HepG2 (cell line): ENCODE data around the gene SPG7. TPM values are rescaled to one million over a fixed set of nuclear protein-coding genes. Genes with fewer than 3 reads are reported as not detected.

Source experiments
- EP300 ChIP-seq, 3 experiments: sonication (generic) in 1 of 3; formaldehyde crosslinking in 1 of 3; IDR thresholded peaks; 2 replicates each; pipeline versions ENCODE4 v1.5.1 to v1.6.1; 2011 to 2020; ENCODE audit warnings: low read depth in 2 of 3, low read length in 2 of 3, borderline replicate concordance in 1 of 3, improper control_type of control experiment in 1 of 3, mild to moderate bottlenecking in 1 of 3, missing genetic modification reagents in 1 of 3, moderate library complexity in 1 of 3
- HMG20B ChIP-seq: conservative IDR thresholded peaks from 2 replicates; pipeline ENCODE4 v1.6.1; 2016; ENCODE audit warnings: missing genetic modification reagents, missing compliant biosample characterization
- IRX3 ChIP-seq: sonication (generic); formaldehyde crosslinking; IDR thresholded peaks from 2 replicates; pipeline ENCODE4 v1.8.1; 2023; ENCODE audit warnings: mild to moderate bottlenecking, low read depth, missing genetic modification reagents, borderline replicate concordance
- KLF15 ChIP-seq: sonication (generic); formaldehyde crosslinking; IDR thresholded peaks from 2 replicates; pipeline ENCODE4 v1.8.1; 2023; ENCODE audit warnings: borderline replicate concordance, mild to moderate bottlenecking, inconsistent platforms, missing genetic modification reagents, mixed read lengths
- SCMH1 ChIP-seq: sonication (generic); formaldehyde crosslinking; IDR thresholded peaks from 2 replicates; pipeline ENCODE4 v1.9.0; 2021; ENCODE audit warnings: missing genetic modification reagents, mild to moderate bottlenecking, borderline replicate concordance
- SIN3A ChIP-seq: IDR thresholded peaks from 2 replicates; pipeline ENCODE4 v1.6.1; 2011; ENCODE audit warnings: low read depth, mild to moderate bottlenecking, control low read depth, low read length, borderline replicate concordance
- SP4 ChIP-seq: sonication (generic); formaldehyde crosslinking; IDR thresholded peaks from 2 replicates; pipeline ENCODE4 v1.8.1; 2023; ENCODE audit warnings: mild to moderate bottlenecking, missing genetic modification reagents
- XBP1 ChIP-seq: sonication (generic); formaldehyde crosslinking; IDR thresholded peaks from 2 replicates; pipeline ENCODE4 v1.5.0; 2020; ENCODE audit warnings: missing genetic modification reagents
- ZBTB20 ChIP-seq: sonication (generic); formaldehyde crosslinking; IDR thresholded peaks from 2 replicates; pipeline ENCODE4 v1.8.1; 2023; ENCODE audit warnings: missing genetic modification reagents, low read depth, mild to moderate bottlenecking, borderline replicate concordance
- ZNF264 ChIP-seq: sonication (generic); formaldehyde crosslinking; IDR thresholded peaks from 2 replicates; pipeline ENCODE4 v1.4.0; 2020; ENCODE audit warnings: missing genetic modification reagents
- ZNF331 ChIP-seq: sonication (generic); formaldehyde crosslinking; IDR thresholded peaks from 2 replicates; pipeline ENCODE4 v1.4.0; 2020; ENCODE audit warnings: missing genetic modification reagents
- ZNF564 ChIP-seq: sonication (generic); formaldehyde crosslinking; IDR thresholded peaks from 2 replicates; pipeline ENCODE4 v1.8.1; 2023; ENCODE audit warnings: mild to moderate bottlenecking, missing genetic modification reagents
- polyA plus RNA-seq, 8 experiments: library from polyadenylated mRNA; depleted of rRNA in 3 of 8; stranded (reverse) in 7 of 8; unstranded in 1 of 8; fragments of >200 nt; fragmentation: Illumina TruSeq in 4 of 8; extraction: Trizol in 4 of 8; gene quantifications; 2 replicates each; pipeline versions ENCODE4 v1.2.1 to v1.2.3, GENCODE V29; 2011 to 2016; ENCODE audit warnings: low read depth in 4 of 8, missing spikeins in 1 of 8, mixed read lengths in 1 of 8; ENCODE audit not compliant: insufficient read depth in 1 of 8
- total RNA-seq, 5 experiments: library from RNA; depleted of rRNA; stranded (reverse); fragments of >200 nt; fragmentation: Illumina TruSeq; extraction: Trizol; gene quantifications; 2 replicates each; pipeline ENCODE4 v1.2.3, GENCODE V29; 2016; ENCODE audit warnings: low read depth in 1 of 5
- TF ChIP-seq, protein P1 (sequence below): sonication (generic); formaldehyde crosslinking; IDR thresholded peaks from 2 replicates; pipeline ENCODE4 v1.4.0; 2020; ENCODE audit warnings: missing genetic modification reagents
- TF ChIP-seq, protein P2 (sequence below): sonication (generic); formaldehyde crosslinking; IDR thresholded peaks from 2 replicates; pipeline ENCODE4 v1.5.1; 2020; ENCODE audit warnings: missing genetic modification reagents, mild to moderate bottlenecking, borderline replicate concordance
- TF ChIP-seq, protein P3 (sequence below): sonication (generic); formaldehyde crosslinking; IDR thresholded peaks from 2 replicates; pipeline ENCODE4 v1.4.0; 2020; ENCODE audit warnings: missing genetic modification reagents, mild to moderate bottlenecking, borderline replicate concordance
- TF ChIP-seq, protein P4 (sequence below), 2 experiments: sonication (generic) in 1 of 2; formaldehyde crosslinking in 1 of 2; IDR thresholded peaks; 2 replicates each; pipeline versions ENCODE4 v1.5.1 to v1.6.1; 2011 to 2020; ENCODE audit warnings: borderline replicate concordance in 1 of 2, low read depth in 1 of 2, low read length in 1 of 2, mild to moderate bottlenecking in 1 of 2, missing genetic modification reagents in 1 of 2, moderate library complexity in 1 of 2

The SPG7 gene
- total and polyA plus RNA-seq, 2 of the 13 experiments (the other 11 are each of a cell fraction or from before 2014, with no cell fraction given), result 66.0 to 136 TPM

DNA sequence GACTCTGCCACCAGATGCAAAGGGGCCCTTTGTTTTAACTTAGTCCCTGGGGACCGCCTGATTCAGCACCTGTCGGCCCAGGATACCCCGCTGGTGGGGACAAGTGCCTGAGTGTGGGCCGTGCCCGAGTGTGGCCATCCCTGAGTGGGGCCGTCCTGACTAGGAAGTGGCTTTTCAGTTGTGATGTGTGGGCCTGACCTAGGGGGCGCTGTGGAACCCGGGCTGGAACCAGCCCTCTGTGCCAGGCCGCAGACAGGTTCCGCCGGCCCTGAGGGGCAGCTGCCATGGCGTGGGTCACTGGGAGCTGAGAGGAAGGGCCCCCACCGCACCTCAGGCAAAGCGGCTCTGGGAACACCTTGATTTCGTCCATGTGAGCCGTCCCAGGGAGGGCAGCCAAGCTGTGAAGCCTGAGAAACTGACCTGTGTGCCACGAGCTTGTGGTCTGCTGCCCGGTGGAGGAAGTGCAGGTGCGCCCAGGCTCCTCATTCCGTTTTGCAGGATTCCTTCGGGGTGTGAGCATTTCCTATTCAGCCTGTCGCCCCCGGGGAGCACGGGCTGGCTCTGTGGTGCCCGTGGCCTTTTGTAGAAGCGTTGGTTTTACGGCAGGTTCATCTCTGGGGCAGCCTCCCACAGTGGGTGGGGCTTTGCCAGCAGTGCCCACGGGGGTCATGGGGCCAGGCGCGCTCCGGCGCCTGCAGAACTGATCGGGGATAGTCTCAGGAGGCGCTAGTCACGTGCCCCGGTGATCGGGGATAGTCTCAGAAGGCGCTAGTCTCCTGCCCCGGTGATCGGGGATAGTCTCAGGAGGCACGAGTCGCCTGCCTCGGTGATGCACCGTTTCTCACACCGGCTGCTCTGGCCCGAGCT, 57.5 kb downstream of the SPG7 start (continued):
- no peak for TF ChIP-seq KLF15 (CRISPR knock-in tag)
- no peak for TF ChIP-seq SCMH1 (CRISPR knock-in tag)
- TF ChIP-seq IRX3 (CRISPR knock-in tag), result 0 out of 2 replicates have a peak, but pooled peaks have one; percentile 24
- TF ChIP-seq, protein P1, sequence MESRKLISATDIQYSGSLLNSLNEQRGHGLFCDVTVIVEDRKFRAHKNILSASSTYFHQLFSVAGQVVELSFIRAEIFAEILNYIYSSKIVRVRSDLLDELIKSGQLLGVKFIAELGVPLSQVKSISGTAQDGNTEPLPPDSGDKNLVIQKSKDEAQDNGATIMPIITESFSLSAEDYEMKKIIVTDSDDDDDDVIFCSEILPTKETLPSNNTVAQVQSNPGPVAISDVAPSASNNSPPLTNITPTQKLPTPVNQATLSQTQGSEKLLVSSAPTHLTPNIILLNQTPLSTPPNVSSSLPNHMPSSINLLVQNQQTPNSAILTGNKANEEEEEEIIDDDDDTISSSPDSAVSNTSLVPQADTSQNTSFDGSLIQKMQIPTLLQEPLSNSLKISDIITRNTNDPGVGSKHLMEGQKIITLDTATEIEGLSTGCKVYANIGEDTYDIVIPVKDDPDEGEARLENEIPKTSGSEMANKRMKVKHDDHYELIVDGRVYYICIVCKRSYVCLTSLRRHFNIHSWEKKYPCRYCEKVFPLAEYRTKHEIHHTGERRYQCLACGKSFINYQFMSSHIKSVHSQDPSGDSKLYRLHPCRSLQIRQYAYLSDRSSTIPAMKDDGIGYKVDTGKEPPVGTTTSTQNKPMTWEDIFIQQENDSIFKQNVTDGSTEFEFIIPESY (CRISPR knock-in tag), result peak; percentile 82
- TF ChIP-seq ZNF564 (CRISPR knock-in tag), result 0 out of 2 replicates have a peak, but pooled peaks have one; percentile 4
- no peak for TF ChIP-seq EP300 (IDR thresholded peaks at IDR 0.05; ENCODE audit: low read depth in 2 of 2, low read length in 2 of 2)
- no peak for TF ChIP-seq EP300 (CRISPR knock-in tag; IDR thresholded peaks at IDR 0.05; ENCODE audit: borderline replicate concordance)
- TF ChIP-seq, protein P2, sequence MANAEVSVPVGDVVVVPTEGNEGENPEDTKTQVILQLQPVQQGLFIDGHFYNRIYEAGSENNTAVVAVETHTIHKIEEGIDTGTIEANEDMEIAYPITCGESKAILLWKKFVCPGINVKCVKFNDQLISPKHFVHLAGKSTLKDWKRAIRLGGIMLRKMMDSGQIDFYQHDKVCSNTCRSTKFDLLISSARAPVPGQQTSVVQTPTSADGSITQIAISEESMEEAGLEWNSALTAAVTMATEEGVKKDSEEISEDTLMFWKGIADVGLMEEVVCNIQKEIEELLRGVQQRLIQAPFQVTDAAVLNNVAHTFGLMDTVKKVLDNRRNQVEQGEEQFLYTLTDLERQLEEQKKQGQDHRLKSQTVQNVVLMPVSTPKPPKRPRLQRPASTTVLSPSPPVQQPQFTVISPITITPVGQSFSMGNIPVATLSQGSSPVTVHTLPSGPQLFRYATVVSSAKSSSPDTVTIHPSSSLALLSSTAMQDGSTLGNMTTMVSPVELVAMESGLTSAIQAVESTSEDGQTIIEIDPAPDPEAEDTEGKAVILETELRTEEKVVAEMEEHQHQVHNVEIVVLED (CRISPR knock-in tag), result peak; percentile 47; the same call in 1 of the 2 replicates
- TF ChIP-seq HMG20B (CRISPR knock-in tag), result 0 out of 2 replicates have a peak, but pooled peaks have one; percentile 11
- TF ChIP-seq ZNF331 (CRISPR knock-in tag), result no peak; the same call in 1 of the 2 replicates
- TF ChIP-seq ZBTB20 (CRISPR knock-in tag), result no peak
- TF ChIP-seq, protein P3, sequence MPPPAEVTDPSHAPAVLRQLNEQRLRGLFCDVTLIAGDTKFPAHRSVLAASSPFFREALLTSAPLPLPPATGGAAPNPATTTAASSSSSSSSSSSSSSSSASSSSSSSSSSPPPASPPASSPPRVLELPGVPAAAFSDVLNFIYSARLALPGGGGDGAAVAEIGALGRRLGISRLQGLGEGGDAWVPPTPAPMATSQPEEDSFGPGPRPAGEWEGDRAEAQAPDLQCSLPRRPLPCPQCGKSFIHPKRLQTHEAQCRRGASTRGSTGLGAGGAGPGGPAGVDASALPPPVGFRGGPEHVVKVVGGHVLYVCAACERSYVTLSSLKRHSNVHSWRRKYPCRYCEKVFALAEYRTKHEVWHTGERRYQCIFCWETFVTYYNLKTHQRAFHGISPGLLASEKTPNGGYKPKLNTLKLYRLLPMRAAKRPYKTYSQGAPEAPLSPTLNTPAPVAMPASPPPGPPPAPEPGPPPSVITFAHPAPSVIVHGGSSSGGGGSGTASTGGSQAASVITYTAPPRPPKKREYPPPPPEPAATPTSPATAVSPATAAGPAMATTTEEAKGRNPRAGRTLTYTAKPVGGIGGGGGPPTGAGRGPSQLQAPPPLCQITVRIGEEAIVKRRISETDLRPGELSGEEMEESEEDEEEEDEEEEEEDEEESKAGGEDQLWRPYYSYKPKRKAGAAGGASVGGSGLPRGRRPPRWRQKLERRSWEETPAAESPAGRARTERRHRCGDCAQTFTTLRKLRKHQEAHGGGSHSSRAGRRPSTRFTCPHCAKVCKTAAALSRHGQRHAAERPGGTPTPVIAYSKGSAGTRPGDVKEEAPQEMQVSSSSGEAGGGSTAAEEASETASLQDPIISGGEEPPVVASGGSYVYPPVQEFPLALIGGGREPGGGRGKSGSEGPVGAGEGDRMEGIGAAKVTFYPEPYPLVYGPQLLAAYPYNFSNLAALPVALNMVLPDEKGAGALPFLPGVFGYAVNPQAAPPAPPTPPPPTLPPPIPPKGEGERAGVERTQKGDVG (CRISPR knock-in tag), result peak; percentile 76; the same call in 1 of the 2 replicates
- no peak for TF ChIP-seq SIN3A
- TF ChIP-seq SP4 (CRISPR knock-in tag), result no peak
- TF ChIP-seq, protein P4, sequence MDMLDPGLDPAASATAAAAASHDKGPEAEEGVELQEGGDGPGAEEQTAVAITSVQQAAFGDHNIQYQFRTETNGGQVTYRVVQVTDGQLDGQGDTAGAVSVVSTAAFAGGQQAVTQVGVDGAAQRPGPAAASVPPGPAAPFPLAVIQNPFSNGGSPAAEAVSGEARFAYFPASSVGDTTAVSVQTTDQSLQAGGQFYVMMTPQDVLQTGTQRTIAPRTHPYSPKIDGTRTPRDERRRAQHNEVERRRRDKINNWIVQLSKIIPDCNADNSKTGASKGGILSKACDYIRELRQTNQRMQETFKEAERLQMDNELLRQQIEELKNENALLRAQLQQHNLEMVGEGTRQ (IDR thresholded peaks at IDR 0.05; ENCODE audit: low read depth, low read length), result no peak
- TF ChIP-seq, protein P4 (CRISPR knock-in tag; IDR thresholded peaks at IDR 0.05; ENCODE audit: borderline replicate concordance), result no peak; the same call in 1 of the 2 replicates
- TF ChIP-seq XBP1, result peak; percentile 72; the same call in 1 of the 2 replicates
- TF ChIP-seq ZNF264 (CRISPR knock-in tag), result 0 out of 2 replicates have a peak, but pooled peaks have one; percentile 17
